Measurements from ENCODE around the gene CANX.

DNA sequence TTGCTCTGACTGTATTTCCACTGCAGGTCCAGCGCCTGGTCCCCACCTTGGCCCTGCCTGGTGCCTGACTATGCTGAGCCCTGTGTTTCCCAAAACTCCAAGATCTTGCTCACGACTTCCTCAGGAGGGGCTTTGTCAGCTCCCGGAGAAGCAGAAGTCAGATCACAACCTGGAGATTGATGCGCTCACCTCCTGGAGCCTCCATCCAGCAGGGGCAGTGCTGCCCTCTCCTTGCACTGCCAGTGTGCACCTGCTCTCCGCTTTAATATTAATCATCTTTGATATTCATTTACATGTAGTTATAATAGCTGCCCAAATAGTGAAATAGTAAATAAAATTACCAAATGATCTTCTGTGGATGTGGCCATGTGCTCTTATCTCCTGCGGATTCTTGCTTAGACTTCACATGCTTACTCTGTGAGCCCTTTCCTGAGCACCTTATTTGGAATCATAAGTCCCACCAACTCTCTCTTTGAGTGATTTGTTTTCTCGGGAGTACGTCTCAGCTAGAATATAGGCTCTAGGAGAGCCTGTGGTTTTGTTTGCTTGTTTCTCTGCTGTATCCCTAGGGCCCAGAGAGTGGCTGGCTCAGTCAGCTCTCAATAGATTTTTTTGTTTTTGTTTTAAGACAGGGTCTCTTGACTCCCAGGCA, 51.2 kb downstream of the CANX start:
- TF ChIP-seq, protein P1, sequence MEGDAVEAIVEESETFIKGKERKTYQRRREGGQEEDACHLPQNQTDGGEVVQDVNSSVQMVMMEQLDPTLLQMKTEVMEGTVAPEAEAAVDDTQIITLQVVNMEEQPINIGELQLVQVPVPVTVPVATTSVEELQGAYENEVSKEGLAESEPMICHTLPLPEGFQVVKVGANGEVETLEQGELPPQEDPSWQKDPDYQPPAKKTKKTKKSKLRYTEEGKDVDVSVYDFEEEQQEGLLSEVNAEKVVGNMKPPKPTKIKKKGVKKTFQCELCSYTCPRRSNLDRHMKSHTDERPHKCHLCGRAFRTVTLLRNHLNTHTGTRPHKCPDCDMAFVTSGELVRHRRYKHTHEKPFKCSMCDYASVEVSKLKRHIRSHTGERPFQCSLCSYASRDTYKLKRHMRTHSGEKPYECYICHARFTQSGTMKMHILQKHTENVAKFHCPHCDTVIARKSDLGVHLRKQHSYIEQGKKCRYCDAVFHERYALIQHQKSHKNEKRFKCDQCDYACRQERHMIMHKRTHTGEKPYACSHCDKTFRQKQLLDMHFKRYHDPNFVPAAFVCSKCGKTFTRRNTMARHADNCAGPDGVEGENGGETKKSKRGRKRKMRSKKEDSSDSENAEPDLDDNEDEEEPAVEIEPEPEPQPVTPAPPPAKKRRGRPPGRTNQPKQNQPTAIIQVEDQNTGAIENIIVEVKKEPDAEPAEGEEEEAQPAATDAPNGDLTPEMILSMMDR (IDR thresholded peaks at IDR 0.05): no peak
- no peak for TF ChIP-seq POLR2A (IDR thresholded peaks at IDR 0.05)
